H1 (cell line): Measurements from ENCODE around the gene TBPL2. TPM values are rescaled to one million over a fixed set of nuclear protein-coding genes. Genes with fewer than 3 reads are reported as not detected.

Source experiments
- CTCF ChIA-PET: fragments of 300-600 bp; sonication (Branson Sonifier 250); formaldehyde crosslinking; loops from one replicate; lab custom pipeline; 2021; ENCODE audit not compliant: partially characterized antibody; lab: Charles Lee
- POLR2A ChIA-PET: fragments of 300-600 bp; sonication (Branson Sonifier 250); formaldehyde crosslinking; loops from one replicate; lab custom pipeline; 2021; ENCODE audit warnings: inconsistent platforms; ENCODE audit not compliant: partially characterized antibody; lab: Charles Lee
- DNase-seq, 2 experiments: peaks; one replicate each; pipeline versions ENCODE4 v3.0.0 to v3.0.0-alpha.2; 2010 to 2022; ENCODE audit warnings: low spot score in 2 of 2, low read depth in 1 of 2, mixed read lengths in 1 of 2
- FAIRE-seq: peaks from 2 replicates; lab custom pipeline; 2011; peaks lifted over from hg19 to GRCh38; lab: Jason Lieb, UNC
- H2AFZ ChIP-seq: 2 replicates; pipeline ENCODE4 v1.8.1; 2012; ENCODE audit warnings: low read length, inconsistent platforms
- H2AK5ac ChIP-seq: 2 replicates; pipeline ENCODE4 v1.6.1; 2013; ENCODE audit warnings: low read depth, low read length
- H2BK120ac ChIP-seq: replicated peaks from 2 replicates; pipeline ENCODE3; 2013; ENCODE audit warnings: low read depth, low read length, inconsistent platforms
- H2BK12ac ChIP-seq: 2 replicates; pipeline ENCODE4 v1.6.1; 2013; ENCODE audit warnings: low read depth, low read length
- H2BK15ac ChIP-seq: 2 replicates; pipeline ENCODE4 v1.6.1; 2013; ENCODE audit warnings: low read length
- H2BK20ac ChIP-seq: 2 replicates; pipeline ENCODE4 v1.6.1; 2013; ENCODE audit warnings: low read length
- H2BK5ac ChIP-seq: 2 replicates; pipeline ENCODE4 v1.6.1; 2013; ENCODE audit warnings: low read depth, low read length
- H3K14ac ChIP-seq: 2 replicates; pipeline ENCODE4 v1.6.1; 2013; ENCODE audit warnings: inconsistent platforms; ENCODE audit not compliant: insufficient read length
- H3K18ac ChIP-seq: 2 replicates; pipeline ENCODE4 v1.6.1; 2013; ENCODE audit warnings: low read length; ENCODE audit errors: extremely low read depth
- H3K23ac ChIP-seq: 2 replicates; pipeline ENCODE4 v1.6.1; 2013; ENCODE audit warnings: inconsistent platforms; ENCODE audit not compliant: insufficient read length
- H3K23me2 ChIP-seq: 2 replicates; pipeline ENCODE4 v1.6.1; 2013; ENCODE audit warnings: low read depth, low read length
- H3K27ac ChIP-seq: 2 replicates; pipeline ENCODE4 v1.6.1; 2011; ENCODE audit warnings: low read depth, low read length, inconsistent platforms
- H3K27me3 ChIP-seq, 4 experiments: replicated peaks in 1 of 4; 1 replicate in 1 of 4; 2 replicates in 3 of 4; pipeline versions ENCODE4 v1.6.1 to v1.8.1; 2011 to 2013; ENCODE audit warnings: low read length in 3 of 4, mild to moderate bottlenecking in 3 of 4, inconsistent platforms in 2 of 4, mixed read lengths in 2 of 4, moderate library complexity in 1 of 4; ENCODE audit not compliant: control insufficient read depth in 3 of 4, insufficient read depth in 3 of 4; ENCODE audit errors: extremely low read depth in 1 of 4
- H3K36me3 ChIP-seq, 4 experiments: 2 replicates each; pipeline versions ENCODE4 v1.6.1 to v1.8.1; 2011 to 2013; ENCODE audit warnings: mild to moderate bottlenecking in 4 of 4, low read length in 3 of 4, moderate library complexity in 2 of 4, control low read depth in 1 of 4, inconsistent platforms in 1 of 4; ENCODE audit not compliant: insufficient read depth in 4 of 4, control insufficient read depth in 2 of 4
- H3K4ac ChIP-seq: replicated peaks from 2 replicates; pipeline ENCODE3; 2013; ENCODE audit warnings: low read length, low read depth, mixed read lengths, inconsistent platforms; ENCODE audit not compliant: insufficient read length
- H3K4me1 ChIP-seq, 4 experiments: replicated peaks in 1 of 4; 1 replicate in 1 of 4; 2 replicates in 3 of 4; pipeline versions ENCODE4 v1.6.1 to v1.8.1; 2011 to 2013; ENCODE audit warnings: low read length in 3 of 4, inconsistent platforms in 2 of 4, mixed read lengths in 1 of 4; ENCODE audit not compliant: insufficient read depth in 4 of 4, control insufficient read depth in 3 of 4
- H3K4me2 ChIP-seq, 2 experiments: 2 replicates each; pipeline versions ENCODE4 v1.6.1 to v1.8.1; 2011 to 2013; ENCODE audit warnings: low read depth in 2 of 2, low read length in 2 of 2, control low read depth in 1 of 2, inconsistent platforms in 1 of 2, mild to moderate bottlenecking in 1 of 2; ENCODE audit not compliant: insufficient read depth in 1 of 2
- H3K4me3 ChIP-seq, 4 experiments: fragments of 200-600, 300-600 bp in 1 of 4; sonication (generic), shearing (Covaris generic), sonication (Bioruptor Twin) in 1 of 4; 2 replicates each; pipeline versions ENCODE4 v1.5.1 to v1.8.1; 2011 to 2016; ENCODE audit warnings: low read length in 4 of 4, low read depth in 3 of 4, control low read depth in 2 of 4, inconsistent platforms in 2 of 4, mild to moderate bottlenecking in 2 of 4, mixed read lengths in 1 of 4, moderate library complexity in 1 of 4; ENCODE audit not compliant: insufficient read depth in 2 of 4; ENCODE audit errors: extremely low read depth in 1 of 4
- H3K56ac ChIP-seq: replicated peaks from 2 replicates; pipeline ENCODE3; 2013; ENCODE audit warnings: low read depth, mild to moderate bottlenecking, mixed read lengths, low read length, inconsistent platforms; ENCODE audit not compliant: insufficient read length
- H3K79me1 ChIP-seq: 2 replicates; pipeline ENCODE4 v1.6.1; 2013; ENCODE audit warnings: low read depth, low read length, control low read depth
- H3K79me2 ChIP-seq, 2 experiments: 2 replicates each; pipeline versions ENCODE4 v1.6.1 to v1.8.1; 2012 to 2013; ENCODE audit warnings: low read length in 2 of 2, mild to moderate bottlenecking in 2 of 2, inconsistent platforms in 1 of 2; ENCODE audit not compliant: insufficient read depth in 2 of 2, control insufficient read depth in 1 of 2
- H3K9ac ChIP-seq, 4 experiments: replicated peaks in 1 of 4; 1 replicate in 1 of 4; 2 replicates in 3 of 4; pipeline versions ENCODE4 v1.6.1 to v1.8.1; 2011 to 2013; ENCODE audit warnings: low read depth in 3 of 4, low read length in 3 of 4, control low read depth in 2 of 4, mild to moderate bottlenecking in 2 of 4, moderate library complexity in 2 of 4, inconsistent platforms in 1 of 4; ENCODE audit errors: extremely low read depth in 1 of 4
- H3K9me3 ChIP-seq, 2 experiments: 2 replicates each; pipeline versions ENCODE4 v1.6.1 to v1.8.1; 2012 to 2013; ENCODE audit warnings: mild to moderate bottlenecking in 2 of 2, moderate library complexity in 2 of 2, control low read depth in 1 of 2, inconsistent platforms in 1 of 2, low read depth in 1 of 2, low read length in 1 of 2, mixed read lengths in 1 of 2; ENCODE audit not compliant: insufficient read depth in 2 of 2
- H4K20me1 ChIP-seq, 2 experiments: replicated peaks in 1 of 2; 2 replicates each; pipeline versions ENCODE3 to v1.8.1; 2011 to 2013; ENCODE audit warnings: inconsistent platforms in 2 of 2, low read length in 2 of 2, mild to moderate bottlenecking in 1 of 2; ENCODE audit not compliant: insufficient read depth in 2 of 2, control insufficient read depth in 1 of 2
- H4K5ac ChIP-seq: 2 replicates; pipeline ENCODE4 v1.6.1; 2013; ENCODE audit warnings: low read length, low read depth, mixed read lengths, inconsistent platforms; ENCODE audit not compliant: insufficient read length
- H4K8ac ChIP-seq: 2 replicates; pipeline ENCODE4 v1.8.0; 2013; ENCODE audit warnings: mild to moderate bottlenecking, moderate library complexity, low read length, inconsistent platforms; ENCODE audit not compliant: insufficient read depth; ENCODE audit errors: extremely low read depth
- H4K91ac ChIP-seq: replicated peaks from 2 replicates; pipeline ENCODE3; 2013; ENCODE audit warnings: low read length, mixed read lengths, inconsistent platforms; ENCODE audit not compliant: insufficient read length
- BACH1 ChIP-seq: IDR thresholded peaks from 2 replicates; pipeline ENCODE4 v1.6.1; 2012; ENCODE audit warnings: low read length, improper control_type of control experiment
- CBX5 ChIP-seq: fragments of 300-800, 300-1000 bp; sonication (generic); IDR thresholded peaks from 2 replicates; pipeline ENCODE4 v1.7.1; 2016; ENCODE audit warnings: antibody characterized with exemption, low read length, low read depth
- CREB1 ChIP-seq: IDR thresholded peaks from 2 replicates; pipeline ENCODE4 v1.6.1; 2012; ENCODE audit warnings: inconsistent platforms
- RFX5 ChIP-seq: IDR thresholded peaks from 2 replicates; pipeline ENCODE4 v1.6.1; 2011; ENCODE audit warnings: low read depth, low read length, improper control_type of control experiment, borderline replicate concordance
- SIRT6 ChIP-seq: IDR thresholded peaks from one replicate; pipeline ENCODE4 v1.7.1; 2012; ENCODE audit warnings: low read length, inconsistent platforms
- SUZ12 ChIP-seq: fragments of 200-600 bp; sonication (generic); IDR thresholded peaks from 2 replicates; pipeline ENCODE4 v1.6.1; 2012; ENCODE audit warnings: mild to moderate bottlenecking, inconsistent platforms, low read length, moderate library complexity, mixed read lengths
- TAF7 ChIP-seq: optimal IDR thresholded peaks from 2 replicates; pipeline ENCODE3; 2011; ENCODE audit warnings: low read depth, mild to moderate bottlenecking, inconsistent platforms, low read length, moderate library complexity, borderline replicate concordance
- TEAD4 ChIP-seq: IDR thresholded peaks from 2 replicates; pipeline ENCODE4 v1.6.1; 2012; ENCODE audit warnings: low read depth, low read length, inconsistent platforms, mixed read lengths
- YY1 ChIP-seq: IDR thresholded peaks from 2 replicates; pipeline ENCODE4 v1.6.1; 2011; ENCODE audit warnings: low read depth, mild to moderate bottlenecking, low read length
- WGBS, 2 experiments: shearing (Covaris generic) in 1 of 2; methylation state at CpG; one replicate each; pipeline versions ENCODE4 v1.1.6 to v1.1.7; 2013 to 2015; ENCODE audit warnings: low lambda C conversion rate in 2 of 2, mixed read lengths in 2 of 2, inconsistent platforms in 1 of 2, low coverage in 1 of 2, missing lambda C conversion rate in 1 of 2; ENCODE audit not compliant: insufficient replicate concordance in 2 of 2, insufficient coverage in 1 of 2, insufficient read length in 1 of 2; ENCODE audit errors: extremely low coverage in 1 of 2, missing lambda C conversion rate in 1 of 2; 5-methylcytosine and 5-hydroxymethylcytosine counted together
- polyA plus RNA-seq, 7 experiments: library from polyadenylated mRNA; depleted of rRNA in 3 of 7; stranded (reverse) in 5 of 7; unstranded in 2 of 7; fragments of >200 nt in 5 of 7; fragments of 200-250 nt in 2 of 7; gene quantifications; 1 replicate in 5 of 7; 2 replicates in 1 of 7; 4 replicates in 1 of 7; pipeline versions ENCODE4 v1.2.1 to v1.2.3, GENCODE V29; 2011 to 2013; ENCODE audit warnings: missing spikeins in 2 of 7, mixed read lengths in 2 of 7
- total RNA-seq: library from RNA; stranded (reverse); fragmentation: NEBNext Ultra II Directional; extraction: Animal tissue kit (Norgen Biotek cat#: 25700); gene quantifications from 2 replicates; pipeline ENCODE4 v1.2.1, GENCODE V29; 2021

Gene TBPL2
- total and polyA plus RNA-seq, 2 of the 8 experiments (the other 6 are each of a cell fraction or from before 2014, with no cell fraction given) = 0.03 TPM; not detected in 1

DNA sequence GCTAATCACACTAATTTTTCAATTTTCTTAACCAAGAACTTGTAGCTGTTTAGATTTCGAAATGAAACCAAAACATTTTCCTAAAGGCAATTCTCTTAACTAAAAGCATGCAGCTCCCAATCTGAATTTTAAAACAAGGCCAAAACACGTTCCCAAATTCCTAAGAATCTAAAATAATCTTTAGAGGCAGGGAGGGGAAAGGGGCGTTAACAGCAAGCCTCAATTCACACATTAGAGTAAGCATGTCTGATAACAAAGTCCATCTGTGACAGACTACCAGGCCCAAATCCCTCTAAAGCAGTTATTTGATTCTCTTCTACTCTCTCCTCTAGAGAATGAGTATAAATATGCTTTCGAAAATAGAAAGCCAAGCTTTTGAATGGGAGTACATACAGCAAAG is 29.5 kb downstream of the TBPL2 start:
- H3K23ac ChIP-seq = no peak overlapping the region
- DNase-seq (no peak), FAIRE-seq (no peak)
- no peak overlapping the region for H2BK120ac ChIP-seq
- peak overlapping the region; percentile 81 to 94 (median 86) for H3K4me3 ChIP-seq
- no peak overlapping the region for H3K4ac ChIP-seq
- no peak overlapping the region for H3K18ac ChIP-seq
- H3K79me2 ChIP-seq = peaks cover 4 to 49% of the 10 kb centered on the region in 2 experiments; a peak in 3 of 4 replicates
- no peaks in the 10 kb centered on the region for H3K9me3 ChIP-seq
- no peak overlapping the region for H2AK5ac ChIP-seq
- WGBS, 2 experiments = 36% methylated on average over 4 of the region's 4 CpGs; no CpG with 5 or more reads in 1 of the 2 experiments
- H3K27me3 ChIP-seq = no peaks in the 10 kb centered on the region
- H4K8ac ChIP-seq = no peak overlapping the region; the same call in 1 of the 2 replicates
- H2BK15ac ChIP-seq = no peak overlapping the region
- no peaks in the 10 kb centered on the region for H3K79me1 ChIP-seq
- no peaks in the 10 kb centered on the region for H4K20me1 ChIP-seq
- 0 out of 2 replicates have a peak overlapping the region, but pooled peaks have one; percentile 14 for H2AFZ ChIP-seq
- H2BK5ac ChIP-seq = no peak overlapping the region; the same call in 1 of the 2 replicates
- H3K27ac ChIP-seq = 0 out of 2 replicates have a peak overlapping the region, but pooled peaks have one; percentile 57
- H3K9ac ChIP-seq = peak overlapping the region; percentile 60 to 84 (median 82); a peak in 6 of 7 replicates
- H3K4me2 ChIP-seq = peak overlapping the region; percentile 66 to 86
- no peak overlapping the region for H3K14ac ChIP-seq
- ChIA-PET CTCF (interaction anchor here (0.6 to 2.3 kb wide), 3 partner anchors 9 to 232 kb away, joined by 3 to 5 read pairs (median 3); no protein-coding TSS in a partner anchor), POLR2A (interaction anchor here (0.5 to 1.9 kb wide), 7 partner anchors 9 to 391 kb away, joined by 3 to 6 read pairs (median 4); no protein-coding TSS in a partner anchor)
- no peaks in the 10 kb centered on the region; a peak in 1 of 7 replicates for H3K4me1 ChIP-seq
- no peak overlapping the region for H2BK20ac ChIP-seq
- no peak overlapping the region for H3K56ac ChIP-seq
- no peaks in the 10 kb centered on the region for H3K36me3 ChIP-seq
- no peak overlapping the region for H4K91ac ChIP-seq
- H2BK12ac ChIP-seq = no peak overlapping the region
- H4K5ac ChIP-seq = no peak overlapping the region
- peaks cover 8% of the 10 kb centered on the region; the same call in 1 of the 2 replicates for H3K23me2 ChIP-seq
- TF ChIP-seq TAF7 (no peak), YY1 (no peak), SIRT6 (no peak), BACH1 (no peak), CBX5 (no peak), RFX5 (no peak), SUZ12 (no peak), CREB1 (no peak), TEAD4 (no peak)
